Uterus (tissue), 2 donors: ENCODE measurements around the gene CMTR1.

Experiments used
- CTCF ChIP-seq, 4 experiments: fragments of 200-600 bp in 2 of 4; fragments of 450-650 bp in 2 of 4; sonication (generic) in 2 of 4; IDR thresholded peaks; one replicate each; pipeline ENCODE4 v1.5.1; 2016 to 2019; ENCODE audit warnings: antibody characterized with exemption in 4 of 4, mild to moderate bottlenecking in 2 of 4, moderate library complexity in 1 of 4
- POLR2A ChIP-seq, 2 donors: fragments of 450-650 bp; IDR thresholded peaks; one replicate each; pipeline ENCODE4 v1.6.1; 2016; ENCODE audit warnings: antibody characterized with exemption in 2 of 2, mild to moderate bottlenecking in 1 of 2, moderate library complexity in 1 of 2

- TF ChIP-seq CTCF (IDR thresholded peaks at IDR 0.05) (no peak), POLR2A (IDR thresholded peaks at IDR 0.05) (no peak)
Measured at GRCh38 chr6:37399795-37400490, 33.1 kb upstream of the CMTR1 start.
